ENCODE measurements around the gene WRAP53. TPM values are rescaled to one million over a fixed set of nuclear protein-coding genes. Genes with fewer than 3 reads are reported as not detected.

The WRAP53 gene
- polyA plus RNA-seq, 1 donor (not counting 4 experiments of a cell fraction or from before 2014, with no cell fraction given), result 8.2 TPM

DNA sequence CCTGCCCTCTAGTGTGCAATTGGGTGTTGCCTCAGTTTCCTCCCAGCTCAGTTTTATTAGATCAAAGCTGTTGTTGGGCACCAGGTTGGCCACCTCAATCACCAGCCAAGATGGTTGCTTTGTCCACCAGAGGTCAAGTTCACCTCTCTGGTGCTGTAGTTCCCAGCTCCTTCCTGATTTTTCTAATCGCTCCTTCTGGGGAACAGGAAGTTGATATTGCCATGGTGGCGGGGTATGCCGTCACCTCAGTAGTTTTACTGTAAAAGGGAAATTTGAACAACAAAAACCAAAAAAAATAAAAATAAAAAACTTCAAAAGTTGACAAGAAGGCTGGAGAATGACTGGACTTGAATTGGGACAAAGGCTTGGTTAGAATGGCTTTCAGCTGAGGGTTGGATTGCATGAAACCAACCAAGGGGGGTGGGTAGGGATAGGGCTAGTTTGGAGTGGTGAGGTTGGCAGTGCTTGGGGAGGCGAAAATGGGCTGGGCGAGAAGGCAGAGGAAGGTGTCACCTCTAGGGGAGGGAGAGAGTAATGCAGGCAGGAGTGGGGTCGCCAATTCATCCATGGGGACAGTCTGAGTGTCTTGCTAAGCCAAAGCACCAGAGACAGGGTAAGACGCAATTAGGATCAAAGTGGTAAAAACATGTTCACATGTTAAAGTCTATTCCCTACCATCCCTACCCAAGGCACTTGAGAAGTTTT is 22.9 kb downstream of the WRAP53 start:
- Histone ChIP-seq H3K36me3 (ENCODE audit: control insufficient read depth in 2 of 2, extremely low read depth in 1 of 2, insufficient read depth in 2 of 2, low read length in 2 of 2) (no peaks in the 10 kb centered on the region), H3K27me3 (ENCODE audit: control insufficient read depth, extremely low read depth, insufficient read depth, low read length) (peaks cover 16% of the 10 kb centered on the region), H3K9ac (ENCODE audit: control insufficient read depth, extremely low read depth, insufficient read depth, low read length) (no peak overlapping the region), H3K9me1 (ENCODE audit: control insufficient read depth, extremely low read depth, insufficient read depth, low read length) (no peaks in the 10 kb centered on the region), H4K20me1 (ENCODE audit: control insufficient read depth, extremely low read depth, insufficient read depth, low read length) (no peaks in the 10 kb centered on the region), H3K9me3 (ENCODE audit: control insufficient read depth, low read depth, low read length) (no peaks in the 10 kb centered on the region), H3K4me1 (ENCODE audit: control insufficient read depth, extremely low read depth, insufficient read depth, low read length) (peaks cover 5% of the 10 kb centered on the region), H3K4me3 (ENCODE audit: control insufficient read depth in 2 of 3, extremely low read depth in 1 of 3, insufficient read depth in 2 of 3, low read depth in 1 of 3, low read length in 3 of 3) (no peak overlapping the region), H2AFZ (ENCODE audit: control insufficient read depth, low read length) (no peak overlapping the region), H3K4me2 (ENCODE audit: control insufficient read depth, extremely low read depth, insufficient read depth, low read depth, low read length) (no peak overlapping the region), H3K27ac (ENCODE audit: control insufficient read depth, insufficient read depth, low read length) (no peak overlapping the region), H3K79me2 (ENCODE audit: control insufficient read depth, insufficient read depth, low read length) (no peaks in the 10 kb centered on the region)
- dilution Hi-C loops (cut with MboI; ENCODE audit: extremely low pct_ligation_motif_present, low sequenced_read_pairs), result no loop called here
- FAIRE-seq (peak; percentile 5), DNase-seq (ENCODE audit: low read depth, low spot score) (no peak)
- TF ChIP-seq, protein P1, sequence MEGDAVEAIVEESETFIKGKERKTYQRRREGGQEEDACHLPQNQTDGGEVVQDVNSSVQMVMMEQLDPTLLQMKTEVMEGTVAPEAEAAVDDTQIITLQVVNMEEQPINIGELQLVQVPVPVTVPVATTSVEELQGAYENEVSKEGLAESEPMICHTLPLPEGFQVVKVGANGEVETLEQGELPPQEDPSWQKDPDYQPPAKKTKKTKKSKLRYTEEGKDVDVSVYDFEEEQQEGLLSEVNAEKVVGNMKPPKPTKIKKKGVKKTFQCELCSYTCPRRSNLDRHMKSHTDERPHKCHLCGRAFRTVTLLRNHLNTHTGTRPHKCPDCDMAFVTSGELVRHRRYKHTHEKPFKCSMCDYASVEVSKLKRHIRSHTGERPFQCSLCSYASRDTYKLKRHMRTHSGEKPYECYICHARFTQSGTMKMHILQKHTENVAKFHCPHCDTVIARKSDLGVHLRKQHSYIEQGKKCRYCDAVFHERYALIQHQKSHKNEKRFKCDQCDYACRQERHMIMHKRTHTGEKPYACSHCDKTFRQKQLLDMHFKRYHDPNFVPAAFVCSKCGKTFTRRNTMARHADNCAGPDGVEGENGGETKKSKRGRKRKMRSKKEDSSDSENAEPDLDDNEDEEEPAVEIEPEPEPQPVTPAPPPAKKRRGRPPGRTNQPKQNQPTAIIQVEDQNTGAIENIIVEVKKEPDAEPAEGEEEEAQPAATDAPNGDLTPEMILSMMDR (optimal IDR thresholded peaks at IDR 0.05 in 1 of 3, IDR thresholded peaks at IDR 0.05 in 1 of 3, conservative IDR thresholded peaks at IDR 0.05 in 1 of 3; ENCODE audit: extremely low read depth in 1 of 3, insufficient read depth in 2 of 3, low read length in 3 of 3), result peak; percentile 8 to 34 (median 20)
- TF ChIP-seq EZH2 (IDR thresholded peaks at IDR 0.05; ENCODE audit: low read length), result no peak

- no peak overlapping the region for H3K9ac ChIP-seq (ENCODE audit: control insufficient read depth, extremely low read depth, insufficient read depth, low read length)
- H3K9me3 ChIP-seq (ENCODE audit: control insufficient read depth, low read depth, low read length), result no peaks in the 10 kb centered on the region
- dilution Hi-C loops (cut with MboI; ENCODE audit: extremely low pct_ligation_motif_present, low sequenced_read_pairs), result no loop called here
- H2AFZ ChIP-seq (ENCODE audit: control insufficient read depth, low read length), result no peak overlapping the region
- peaks cover 9% of the 10 kb centered on the region for H3K27me3 ChIP-seq (ENCODE audit: control insufficient read depth, extremely low read depth, insufficient read depth, low read length)
- FAIRE-seq (no peak), DNase-seq (ENCODE audit: low read depth, low spot score) (no peak)
- no peak overlapping the region for H3K27ac ChIP-seq (ENCODE audit: control insufficient read depth, insufficient read depth, low read length)
- no peaks in the 10 kb centered on the region for H3K79me2 ChIP-seq (ENCODE audit: control insufficient read depth, insufficient read depth, low read length)
- peaks cover 8% of the 10 kb centered on the region for H3K4me1 ChIP-seq (ENCODE audit: control insufficient read depth, extremely low read depth, insufficient read depth, low read length)
- TF ChIP-seq, protein P1 (optimal IDR thresholded peaks at IDR 0.05 in 1 of 3, IDR thresholded peaks at IDR 0.05 in 1 of 3, conservative IDR thresholded peaks at IDR 0.05 in 1 of 3; ENCODE audit: extremely low read depth in 1 of 3, insufficient read depth in 2 of 3, low read length in 3 of 3), result no peak
- TF ChIP-seq EZH2 (IDR thresholded peaks at IDR 0.05; ENCODE audit: low read length), result no peak
- no peaks in the 10 kb centered on the region for H4K20me1 ChIP-seq (ENCODE audit: control insufficient read depth, extremely low read depth, insufficient read depth, low read length)
- H3K9me1 ChIP-seq (ENCODE audit: control insufficient read depth, extremely low read depth, insufficient read depth, low read length), result no peaks in the 10 kb centered on the region
- H3K36me3 ChIP-seq (ENCODE audit: control insufficient read depth in 2 of 2, extremely low read depth in 1 of 2, insufficient read depth in 2 of 2, low read length in 2 of 2), result no peaks in the 10 kb centered on the region
- no peak overlapping the region for H3K4me3 ChIP-seq (ENCODE audit: control insufficient read depth in 2 of 3, extremely low read depth in 1 of 3, insufficient read depth in 2 of 3, low read depth in 1 of 3, low read length in 3 of 3)
- no peak overlapping the region for H3K4me2 ChIP-seq (ENCODE audit: control insufficient read depth, extremely low read depth, insufficient read depth, low read depth, low read length)
These were observed 24.0 kb downstream of the WRAP53 start for GRCh38 chr17:7712111-7712771.
